SIG-M5 treated with dmso at 0.1 percent for 504 hours (cell line): ENCODE measurements around the gene DPF1.

Experiments used
- DNase-seq: peaks from one replicate; lab custom pipeline; 2025; ENCODE audit not compliant: unreplicated experiment; lab: John Stamatoyannopoulos, UW

DPF1 gene

DNA sequence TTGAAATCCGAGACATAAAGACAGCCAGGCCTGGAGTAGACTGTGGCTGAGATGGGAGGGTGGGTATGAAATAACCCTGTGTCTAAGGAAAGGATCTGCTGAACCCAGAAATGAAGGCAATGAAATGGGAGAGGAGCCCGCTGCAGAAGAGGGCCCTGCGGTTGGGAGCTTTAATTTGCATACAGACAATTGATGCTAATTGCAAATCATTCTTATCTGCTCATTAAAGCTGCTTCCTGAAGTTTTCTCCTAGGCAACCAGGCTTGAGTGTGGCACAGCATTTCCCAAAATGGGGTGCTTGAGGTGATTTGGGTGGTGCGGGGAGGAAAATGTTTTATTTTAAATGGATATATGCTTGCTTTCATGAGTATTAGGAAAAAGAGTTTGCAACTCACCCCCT lies 55.4 kb downstream of the DPF1 start:
- no peak for DNase-seq

DNA sequence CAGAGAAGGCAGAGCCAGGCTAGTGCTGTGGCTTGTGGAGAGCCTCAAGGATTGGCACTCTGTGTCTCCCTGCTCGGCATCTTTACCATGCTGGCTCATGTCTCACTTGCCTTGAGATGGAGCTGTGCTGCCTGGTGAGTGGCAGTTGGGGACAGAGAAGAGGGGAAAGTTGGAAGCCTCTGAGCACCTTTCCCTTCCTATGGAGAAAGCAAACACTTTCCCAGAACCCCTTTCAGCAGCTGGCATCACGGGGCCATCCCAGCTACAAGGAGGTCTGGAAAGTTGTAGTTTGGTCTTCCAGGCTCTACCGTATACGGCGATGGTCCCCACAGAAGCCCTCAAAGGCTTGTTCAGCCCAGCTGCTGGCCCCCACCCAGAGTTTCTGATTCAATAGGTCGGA lies 58.7 kb downstream of the DPF1 start:
- no peak for DNase-seq

DNA sequence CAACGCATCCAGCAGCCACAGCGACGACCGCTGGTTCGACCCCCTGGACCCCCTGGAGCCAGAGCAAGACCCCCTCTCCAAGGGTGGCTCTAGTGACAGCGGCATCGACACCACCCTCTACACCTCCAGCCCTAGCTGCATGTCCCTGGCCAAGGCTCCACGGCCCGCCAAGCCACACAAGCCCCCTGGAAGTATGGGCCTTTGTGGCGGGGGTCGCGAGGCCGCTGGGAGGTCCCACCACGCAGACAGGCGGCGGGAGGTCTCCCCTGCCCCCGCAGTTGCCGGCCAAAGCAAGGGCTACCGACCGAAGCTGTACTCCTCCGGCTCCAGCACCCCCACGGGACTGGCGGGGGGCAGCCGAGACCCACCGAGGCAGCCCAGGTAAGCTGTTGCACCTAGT lies 59.5 kb downstream of the DPF1 start:
- DNase-seq = no peak

DNA sequence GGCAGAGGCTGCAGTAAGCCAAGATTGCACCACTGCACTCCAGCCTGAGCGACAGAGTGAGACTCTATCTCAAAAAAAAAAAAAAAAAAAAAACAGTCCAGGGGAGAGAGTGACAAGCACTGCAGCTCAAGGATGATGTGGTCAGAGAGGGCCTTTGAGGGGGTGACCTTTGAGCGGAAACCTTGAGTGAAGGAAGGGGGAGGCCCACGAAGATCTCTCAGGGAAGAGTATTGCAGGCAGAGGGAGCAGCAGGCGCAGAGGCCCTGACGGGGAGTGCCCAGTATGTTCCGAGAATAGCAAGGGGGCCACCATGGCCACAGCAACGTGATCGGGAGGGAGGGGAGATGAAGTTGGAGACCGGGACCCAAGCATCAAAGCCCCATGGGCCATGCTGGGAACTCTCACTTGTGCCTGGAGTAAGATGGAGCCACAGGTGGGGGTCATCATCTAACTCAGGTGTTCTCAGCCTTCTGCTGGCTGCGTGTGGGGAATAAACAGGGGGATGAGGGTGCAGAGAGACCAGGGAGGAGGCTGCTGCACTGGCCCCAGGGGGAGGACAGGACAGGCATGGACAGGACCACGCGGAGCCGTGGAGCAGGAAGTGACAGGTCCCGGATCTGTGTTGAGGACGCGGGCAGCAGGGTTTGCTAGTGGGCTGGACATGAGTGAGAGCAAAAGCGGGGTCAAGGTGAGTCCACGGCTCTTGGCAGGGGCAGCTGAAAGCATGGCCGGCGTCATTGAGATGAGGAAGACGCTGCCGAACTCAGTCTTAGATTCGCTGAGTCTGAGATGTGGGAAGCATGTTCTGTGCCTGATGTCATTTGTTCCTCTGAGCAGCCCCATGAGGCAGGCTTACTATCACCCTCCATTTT lies 60.4 kb downstream of the DPF1 start:
- DNase-seq = no peak

DNA sequence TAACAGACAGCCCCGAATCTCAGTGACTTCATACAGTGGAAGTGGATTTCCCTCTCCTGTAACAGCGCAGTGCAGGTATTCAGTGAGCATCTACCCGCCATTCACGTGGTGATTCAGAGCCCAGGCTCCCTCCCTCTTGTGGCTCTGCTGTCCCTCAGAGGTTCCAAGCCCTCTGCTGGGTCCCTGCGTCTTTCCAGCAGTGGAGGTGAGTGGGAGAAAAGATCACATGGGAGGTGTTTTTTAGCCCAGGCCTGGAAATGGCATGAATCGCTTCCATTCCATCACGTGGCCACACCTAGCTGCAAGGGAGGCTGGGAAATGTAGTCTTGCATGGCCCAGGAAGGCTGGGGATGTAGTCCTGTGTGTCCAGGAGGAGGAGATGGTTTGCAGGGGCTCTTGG lies 61.4 kb downstream of the DPF1 start:
- DNase-seq = no peak

DNA sequence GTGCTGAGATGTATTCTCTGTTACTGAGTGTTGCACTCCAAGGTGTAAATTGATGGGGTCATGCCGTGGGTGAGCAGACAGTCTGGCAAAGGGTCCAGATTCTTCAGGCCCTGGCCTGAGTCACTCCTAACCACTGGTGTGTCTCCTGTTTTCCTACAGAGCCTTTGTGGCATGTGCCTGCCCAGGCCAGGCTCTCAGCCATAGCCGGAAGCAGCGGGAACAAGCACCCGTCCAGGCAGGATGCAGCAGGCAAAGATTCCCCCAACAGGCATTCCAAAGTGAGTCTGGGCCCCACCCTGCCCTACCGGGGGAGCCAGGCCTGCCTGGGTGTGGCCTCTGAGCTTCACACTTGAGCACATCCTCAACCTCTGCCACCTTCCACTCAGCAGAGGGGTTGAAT lies 61.9 kb downstream of the DPF1 start:
- DNase-seq = no peak
